Stromal cell of bone marrow (primary cell): ENCODE measurements around the gene OPN1SW.

ENCODE experiments used
- DNase-seq: peaks from one replicate; pipeline ENCODE4 v3.0.0-alpha.2; 2012; ENCODE audit warnings: low read depth

OPN1SW gene

DNA sequence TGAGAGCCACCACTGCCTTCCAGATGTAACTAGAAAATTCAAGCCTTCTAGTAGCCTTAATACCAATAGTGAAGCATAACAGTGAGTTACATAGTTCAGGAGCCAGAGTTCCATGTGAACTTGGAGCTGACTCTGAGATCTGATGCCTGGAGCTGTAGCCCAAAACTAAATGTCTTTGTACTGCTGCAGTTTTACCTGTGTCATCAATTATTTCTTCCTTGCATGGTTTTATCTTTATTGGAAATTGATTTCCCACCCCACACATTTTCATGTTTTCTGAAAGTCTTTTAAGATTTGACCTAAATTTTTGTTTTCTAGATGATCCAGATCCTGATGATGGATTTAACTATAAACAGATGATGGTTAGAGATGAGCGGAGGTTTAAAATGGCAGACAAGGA is 17.0 kb downstream of the OPN1SW start:
- DNase-seq = no peak

DNA sequence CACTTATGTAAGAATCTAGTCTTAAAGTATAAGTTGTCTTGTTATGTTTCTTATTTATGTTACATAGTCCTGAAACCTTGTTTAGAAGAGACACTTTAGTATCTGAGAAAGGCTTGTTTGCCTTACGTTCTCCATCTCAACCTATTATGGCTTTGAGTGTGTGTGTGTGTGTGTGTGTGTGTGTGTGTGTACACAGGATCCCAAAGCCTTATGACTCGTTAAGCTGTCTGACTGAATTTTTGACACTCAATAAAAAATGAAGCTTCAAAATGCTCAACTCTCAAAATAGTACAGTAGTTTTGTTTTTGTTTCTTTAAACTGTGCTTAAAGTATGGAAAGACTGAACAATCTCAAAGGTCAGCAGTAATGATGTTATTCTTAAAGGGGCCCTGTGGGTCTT is 18.4 kb downstream of the OPN1SW start:
- no peak for DNase-seq

DNA sequence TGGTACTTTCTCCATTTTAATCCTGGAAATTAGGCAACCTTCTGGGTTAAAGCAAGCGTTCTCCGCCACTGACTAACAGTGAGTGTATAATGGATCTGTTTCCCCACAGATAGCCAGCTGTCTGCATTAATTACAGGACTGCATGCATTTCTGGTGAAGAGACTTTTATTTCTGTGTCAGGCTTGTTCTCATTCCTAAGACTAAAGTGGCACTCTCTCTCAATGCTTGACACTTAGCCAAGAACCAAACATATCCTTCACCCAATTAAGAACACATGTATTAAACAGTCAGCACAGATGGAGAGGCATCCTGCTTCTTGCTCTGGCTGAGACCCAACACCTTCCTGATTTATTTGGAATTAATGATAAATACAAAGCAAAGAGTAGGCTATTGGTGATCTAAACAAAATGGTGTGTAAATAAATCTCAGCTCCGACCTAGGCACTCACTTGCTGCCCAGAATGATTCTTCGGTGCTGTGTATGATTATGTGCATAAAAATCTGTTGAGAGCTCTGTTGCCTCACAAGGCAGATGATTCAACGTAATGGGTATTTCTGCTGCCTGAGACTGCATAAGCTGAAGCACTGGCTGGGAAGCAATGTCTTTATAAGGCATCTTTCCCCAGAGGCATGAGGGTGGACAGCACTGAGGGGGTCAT is 19.6 kb downstream of the OPN1SW start:
- peak; percentile 86 for DNase-seq

DNA sequence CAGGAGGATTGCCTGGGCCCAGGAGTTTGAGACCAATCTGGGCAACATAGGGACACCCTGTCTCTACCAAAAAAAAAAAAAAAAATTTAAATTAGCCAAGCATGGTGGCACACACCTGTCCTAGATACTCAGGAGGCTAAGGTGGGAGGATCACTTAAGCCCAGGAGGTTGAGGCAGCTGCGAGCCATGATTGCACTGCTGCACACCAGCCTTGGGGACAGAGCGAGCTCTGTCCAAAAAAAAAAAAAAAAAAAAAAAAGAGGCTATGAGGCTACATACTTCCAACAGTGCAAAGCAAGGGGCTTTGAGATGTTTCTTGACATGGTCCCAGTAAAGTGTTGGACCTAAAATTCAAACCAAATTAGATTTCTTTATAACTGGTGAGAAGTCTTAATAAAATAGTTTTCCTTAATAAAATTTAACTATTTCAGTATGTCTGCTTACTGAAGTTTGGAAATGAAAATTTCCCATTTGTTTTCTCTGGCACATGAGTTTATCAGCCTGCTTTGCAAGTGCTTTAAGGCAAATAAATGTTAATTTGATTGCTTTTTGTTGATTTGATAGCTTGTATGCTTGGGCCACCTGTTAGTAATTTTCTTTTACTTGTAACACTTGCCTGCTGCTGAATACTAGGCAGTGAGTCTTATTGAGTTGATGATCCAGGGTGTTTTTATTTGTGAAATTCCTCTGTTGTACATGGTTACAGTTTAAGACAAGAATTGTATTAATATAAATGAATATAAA is 20.3 kb downstream of the OPN1SW start:
- DNase-seq = no peak

DNA sequence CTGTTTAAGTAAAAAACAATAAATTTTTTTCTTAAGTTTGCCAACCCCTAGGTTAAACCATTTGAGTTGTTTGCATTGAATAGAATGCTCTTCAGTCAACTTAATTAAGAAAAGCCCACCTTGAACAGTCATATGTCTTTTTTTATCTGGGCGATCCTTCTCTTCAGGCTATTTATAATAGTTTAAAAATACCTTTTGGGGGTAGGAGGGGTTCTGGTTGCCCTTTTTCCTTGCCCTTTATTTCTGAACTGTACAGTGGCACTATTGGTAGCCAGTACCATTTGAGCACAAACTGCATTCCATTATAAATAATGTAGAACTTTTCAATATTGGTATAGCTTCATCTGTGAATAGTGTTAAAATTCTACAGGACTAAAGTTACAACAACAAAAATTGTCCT is 23.3 kb downstream of the OPN1SW start:
- DNase-seq = no peak

DNA sequence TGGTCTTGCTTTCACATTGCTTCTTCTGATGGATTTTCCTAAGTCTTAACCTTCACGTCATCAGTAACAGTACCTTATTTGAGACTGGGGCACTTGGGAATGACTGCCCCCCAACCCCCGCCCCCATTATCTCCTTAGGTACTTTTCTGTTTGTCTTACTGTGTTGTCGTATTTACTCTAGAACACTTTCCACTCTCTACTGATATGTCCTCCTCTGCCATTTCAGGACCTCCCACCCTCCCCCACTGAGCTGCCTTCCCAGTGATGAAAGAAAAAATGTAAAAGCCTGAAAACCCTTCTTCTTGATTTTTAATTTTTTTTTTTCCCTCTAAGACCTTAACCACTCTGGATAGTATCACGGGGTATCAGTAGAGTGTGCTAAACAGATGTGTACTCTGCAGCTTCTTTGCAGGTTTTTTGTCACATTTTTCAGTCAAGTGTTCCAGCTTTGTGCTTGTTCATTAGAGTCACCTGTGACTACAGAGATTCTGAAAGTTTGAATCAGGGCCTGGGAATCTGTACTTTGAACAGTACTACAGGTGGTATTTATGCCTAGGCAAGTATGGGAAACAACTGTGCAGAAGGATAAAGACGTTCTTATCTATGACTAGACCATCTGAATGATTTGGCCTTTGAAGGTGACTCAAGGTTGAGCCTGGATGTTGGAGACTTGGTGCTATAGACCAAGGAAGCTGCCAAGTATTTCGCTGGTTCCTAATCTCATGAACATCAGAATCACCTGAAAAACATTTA is 28.1 kb downstream of the OPN1SW start:
- no peak for DNase-seq

DNA sequence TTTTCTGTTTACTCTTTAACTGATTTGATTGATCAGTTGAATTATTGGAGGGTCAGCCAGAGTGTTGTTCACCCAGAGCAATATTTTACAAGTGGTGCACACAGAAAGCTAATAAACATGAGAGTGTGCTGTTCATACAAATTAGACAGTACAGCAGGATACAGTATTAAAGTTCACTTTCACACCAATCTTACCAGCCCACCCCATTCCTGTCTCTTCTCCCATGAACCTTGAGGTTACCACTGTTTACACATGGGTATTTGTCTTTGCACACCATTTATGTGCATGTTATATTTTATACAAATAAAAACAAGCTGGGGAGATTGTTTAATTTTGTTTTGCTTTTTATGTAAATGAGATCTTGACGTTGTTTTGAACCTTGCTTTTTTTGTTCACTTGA is 29.9 kb downstream of the OPN1SW start:
- DNase-seq = no peak

DNA sequence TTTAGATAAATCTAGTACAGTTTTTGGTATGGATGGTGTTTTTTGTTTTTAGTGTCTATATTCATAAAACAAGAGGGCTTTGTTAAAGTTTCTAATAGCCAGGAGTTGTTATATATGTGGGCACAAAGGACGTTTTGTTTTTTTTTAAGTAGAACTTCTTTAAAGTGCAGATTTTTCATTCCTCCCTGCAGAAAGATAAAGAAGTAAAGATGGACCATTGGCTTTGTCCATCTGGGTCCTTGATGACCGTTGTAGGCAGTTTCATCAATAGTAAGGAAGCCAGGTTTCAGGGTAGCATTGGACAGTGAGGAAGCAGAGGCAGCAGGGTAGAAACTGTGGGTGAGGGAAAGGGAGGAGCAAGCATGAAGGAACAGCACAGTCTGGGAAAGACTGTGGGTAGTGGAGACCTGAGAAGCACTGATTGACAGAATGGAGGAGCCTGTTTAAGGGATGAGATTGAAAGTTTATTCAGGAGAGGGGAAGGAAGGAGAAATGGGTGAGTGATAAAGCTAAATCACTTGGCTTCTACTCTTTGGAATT is 31.2 kb downstream of the OPN1SW start:
- DNase-seq = no peak

DNA sequence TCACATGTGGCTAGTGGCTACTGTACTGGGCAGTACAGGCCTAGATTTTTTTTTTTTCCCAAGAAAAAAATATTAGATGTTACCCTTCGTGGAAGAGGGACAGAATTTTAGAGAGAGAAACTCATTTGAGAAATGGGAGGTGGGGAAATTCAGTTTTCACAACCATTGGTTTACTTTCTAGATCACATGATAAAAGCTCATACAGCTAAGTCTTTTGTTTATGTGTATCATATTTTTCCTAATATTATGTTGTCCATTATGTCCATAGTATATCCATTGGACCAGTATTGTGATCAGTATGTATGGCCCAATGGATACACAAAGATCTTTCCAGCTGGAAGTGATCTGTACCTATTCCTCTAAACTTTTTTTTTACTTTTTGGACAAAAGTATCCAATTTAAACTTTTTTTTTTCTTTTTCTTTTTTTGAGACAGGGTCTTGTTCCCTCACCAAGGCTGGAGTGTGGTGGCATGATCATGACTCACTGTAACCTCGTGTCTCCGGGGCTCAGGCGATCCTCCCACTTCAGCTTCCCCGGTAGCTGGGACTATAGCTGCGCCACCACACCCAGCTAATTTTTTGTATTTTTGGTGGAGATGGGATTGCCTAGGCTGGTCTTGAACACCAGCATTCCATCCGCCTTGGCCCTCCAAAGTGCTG is 32.4 kb downstream of the OPN1SW start:
- no peak for DNase-seq

DNA sequence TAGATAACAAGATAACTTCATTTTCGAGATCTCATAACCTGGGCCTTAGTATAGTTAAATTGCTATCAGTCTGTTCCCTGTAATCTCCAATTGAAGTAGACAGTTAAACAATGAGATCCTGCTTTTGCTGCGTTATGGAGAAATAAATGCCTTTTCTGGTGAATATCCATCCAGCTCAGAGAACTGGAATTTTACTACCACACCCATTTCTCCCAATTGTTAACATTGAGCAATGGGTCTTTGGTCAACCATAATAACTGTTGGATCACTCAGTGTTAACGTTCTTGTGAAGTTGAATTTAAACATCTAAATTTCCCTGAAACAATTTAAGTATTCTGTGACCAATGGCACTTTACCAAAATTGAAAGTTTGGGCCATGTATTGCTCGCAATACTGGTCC is 33.4 kb downstream of the OPN1SW start:
- peak; percentile 68 for DNase-seq

DNA sequence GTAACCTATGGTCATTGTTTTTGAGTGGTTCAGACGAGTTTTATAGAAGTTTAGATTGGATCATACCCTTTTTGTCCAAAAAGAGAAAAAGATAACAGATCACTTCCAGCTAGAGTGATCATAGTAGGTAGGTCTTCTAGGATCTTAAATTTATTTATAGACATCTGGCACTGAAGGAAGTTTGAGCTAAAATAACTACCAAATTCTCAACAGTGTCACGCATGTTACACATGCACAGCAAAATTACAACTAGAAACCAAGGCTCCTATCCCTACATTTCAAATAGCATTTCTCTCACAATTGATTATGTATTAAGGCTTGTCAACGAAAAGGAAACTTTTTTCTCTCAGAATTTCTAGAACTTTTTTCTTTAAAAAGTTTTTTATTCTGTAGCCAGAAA is 34.1 kb downstream of the OPN1SW start:
- DNase-seq = no peak

DNA sequence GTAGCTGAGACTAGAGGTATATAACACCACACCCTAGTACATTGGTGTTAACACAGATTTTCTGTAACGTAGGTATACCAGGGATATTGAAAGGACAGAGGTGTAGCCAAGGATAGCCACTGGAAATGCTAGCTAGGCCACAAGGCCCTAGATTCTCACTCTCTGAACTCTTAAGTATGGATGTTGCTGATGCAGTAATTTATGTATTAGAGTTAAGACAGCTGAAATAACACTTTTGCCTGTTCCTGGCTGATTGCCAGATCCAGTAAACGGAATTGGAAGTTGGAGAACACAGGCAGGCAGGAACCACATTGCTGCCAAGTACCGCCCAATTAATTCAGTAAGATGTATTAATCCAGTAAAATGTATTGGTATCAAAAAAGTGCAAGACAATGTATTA is 34.6 kb downstream of the OPN1SW start:
- no peak for DNase-seq

DNA sequence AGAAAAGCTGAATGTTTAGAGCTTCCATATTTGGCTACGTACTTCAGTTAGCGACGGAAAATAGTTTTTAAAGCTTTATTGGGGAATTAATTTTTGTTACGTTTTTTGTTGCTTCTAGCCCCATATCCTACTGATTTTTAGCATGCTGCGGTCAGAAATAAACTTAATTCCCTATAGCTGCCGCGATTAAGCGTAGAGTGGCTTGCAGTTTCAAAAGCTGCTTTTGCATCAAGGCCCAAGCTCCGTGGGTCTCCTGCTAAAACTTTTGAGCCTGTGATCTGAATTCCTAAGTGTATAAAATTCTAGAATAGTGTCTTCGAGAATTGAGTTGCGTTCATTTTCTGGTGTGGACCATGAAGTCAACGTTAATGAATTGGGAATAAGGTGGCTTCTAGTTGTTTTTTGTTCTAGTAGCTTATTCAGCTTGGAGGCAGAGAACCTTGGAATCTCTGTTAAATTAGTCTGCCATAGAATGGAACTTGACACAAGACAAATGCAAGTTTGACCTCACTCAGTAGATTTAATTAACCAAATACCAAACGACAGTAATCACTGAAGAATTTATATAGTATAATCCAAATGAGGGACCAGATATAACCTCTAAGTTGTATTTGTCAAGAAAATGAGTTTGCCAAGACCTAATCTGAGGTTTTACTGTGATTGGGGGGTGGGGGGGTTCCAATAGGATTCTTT is 35.5 kb downstream of the OPN1SW start:
- no peak for DNase-seq

DNA sequence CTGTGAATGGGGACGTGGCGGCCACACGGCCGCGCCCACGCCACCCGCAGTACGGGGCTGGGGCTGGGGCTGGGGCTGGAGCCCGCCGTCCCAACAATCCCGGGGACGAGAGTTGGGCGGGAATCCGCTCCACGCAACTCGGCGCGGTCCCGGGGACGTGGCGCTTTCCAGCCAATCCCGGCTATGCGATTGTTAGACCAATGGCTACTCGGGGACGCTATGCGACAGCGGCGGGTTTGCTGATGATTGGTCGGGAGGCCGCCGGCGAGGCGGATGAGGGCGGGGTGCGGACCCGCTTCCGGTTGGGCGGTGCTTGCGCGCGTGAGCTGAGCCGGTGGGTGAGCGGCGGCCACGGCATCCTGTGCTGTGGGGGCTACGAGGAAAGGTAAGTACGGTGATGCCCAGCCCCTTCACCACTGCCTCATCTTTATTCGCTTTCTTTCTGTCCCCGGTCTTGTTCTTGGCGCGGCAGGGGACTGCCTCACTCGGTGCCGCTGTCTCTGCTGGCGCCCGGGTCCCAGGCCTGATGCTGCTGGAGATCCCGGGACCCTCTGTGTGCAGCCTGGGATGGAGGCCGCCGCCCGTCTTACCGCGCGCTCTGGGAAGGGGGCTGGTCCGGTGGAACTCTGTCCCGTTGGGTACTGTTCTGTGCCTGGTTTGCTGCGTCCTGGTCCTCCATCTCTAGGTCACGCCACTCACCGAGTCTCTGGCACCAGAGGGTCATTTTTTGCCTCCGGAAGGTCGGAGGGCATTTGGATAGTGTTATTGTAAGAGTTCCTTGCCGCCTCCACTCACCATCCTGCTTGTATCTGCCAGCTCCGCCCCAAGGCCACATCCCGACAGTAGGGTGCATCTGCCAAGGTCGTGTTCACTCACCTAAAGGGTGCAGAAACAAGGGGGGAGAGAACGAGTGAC is 36.3 kb downstream of the OPN1SW start, which contains the start of gene CALU:
CALU (plus strand) TSS at position 312 of the 915 bp plus-strand sequence. CDS start 9,225 bp downstream, outside the sequence.
- peak; percentile 96 for DNase-seq

DNA sequence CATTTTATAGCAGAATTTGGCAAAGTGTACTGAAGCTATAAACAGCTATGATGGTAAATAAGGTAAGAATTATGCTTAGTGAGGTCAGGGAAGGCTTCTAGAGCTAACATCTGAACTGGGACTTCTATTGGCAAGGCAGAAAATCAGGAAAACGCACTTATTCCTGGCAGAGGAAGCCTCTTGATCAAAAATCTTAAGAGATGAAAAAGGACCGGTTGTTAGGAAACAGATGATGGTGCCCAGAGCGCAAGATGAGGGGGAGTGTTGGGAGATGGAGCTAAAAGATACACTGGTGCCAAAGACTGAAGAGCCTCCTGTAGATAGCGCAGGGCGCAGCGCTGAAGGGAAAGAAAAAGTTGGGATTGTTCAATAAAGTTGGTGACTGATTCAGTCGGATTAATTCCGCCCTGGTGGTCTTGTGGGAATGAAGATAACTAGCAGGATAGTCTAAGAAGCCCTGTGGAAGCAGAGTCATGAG is 37.0 kb downstream of the OPN1SW start:
- DNase-seq = peak; percentile 36

DNA sequence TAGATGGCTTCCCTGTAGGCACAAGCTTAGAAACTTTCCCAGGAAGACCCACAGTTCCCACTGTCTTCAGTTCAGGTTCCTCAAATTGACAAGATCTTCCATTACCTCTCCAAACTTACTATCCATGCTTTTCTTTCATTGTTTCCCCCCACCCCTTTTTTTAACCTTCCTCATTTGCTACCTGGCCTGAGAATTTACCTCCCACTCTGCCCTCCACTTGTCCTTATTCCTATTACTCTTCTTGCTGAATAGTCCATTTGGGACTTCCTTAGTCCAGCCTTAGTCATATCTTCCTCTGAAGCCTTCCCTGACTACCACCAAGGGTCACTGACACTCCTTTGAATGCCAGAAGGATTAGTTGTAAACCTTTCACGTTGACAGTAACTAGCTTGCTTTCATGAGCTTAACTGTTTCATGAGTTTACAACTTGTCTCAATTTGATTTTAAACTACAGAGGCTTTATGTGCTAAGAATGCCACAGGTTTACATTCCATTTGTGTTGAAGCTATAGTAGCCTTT is 37.7 kb downstream of the OPN1SW start:
- peak; percentile 63 for DNase-seq

DNA sequence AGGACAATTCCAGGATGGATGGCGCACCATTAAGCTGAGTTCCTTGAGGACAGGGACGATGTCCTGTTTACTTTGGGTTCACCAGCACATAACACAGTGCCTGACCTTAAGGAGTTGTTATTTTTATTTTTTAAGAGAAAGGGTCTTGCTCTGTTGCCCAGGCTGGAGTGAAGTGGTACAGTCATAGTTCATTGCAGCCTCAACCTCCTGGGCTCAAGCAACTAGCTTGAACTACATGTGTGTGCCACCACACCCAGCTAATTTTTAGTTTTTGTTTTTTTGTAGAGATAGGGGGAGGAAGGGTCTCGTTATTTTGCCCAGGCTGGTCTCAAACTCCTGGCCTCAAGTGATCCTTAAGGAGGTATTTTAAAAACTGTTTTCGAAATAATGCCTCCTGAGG is 38.2 kb downstream of the OPN1SW start:
- DNase-seq = no peak

DNA sequence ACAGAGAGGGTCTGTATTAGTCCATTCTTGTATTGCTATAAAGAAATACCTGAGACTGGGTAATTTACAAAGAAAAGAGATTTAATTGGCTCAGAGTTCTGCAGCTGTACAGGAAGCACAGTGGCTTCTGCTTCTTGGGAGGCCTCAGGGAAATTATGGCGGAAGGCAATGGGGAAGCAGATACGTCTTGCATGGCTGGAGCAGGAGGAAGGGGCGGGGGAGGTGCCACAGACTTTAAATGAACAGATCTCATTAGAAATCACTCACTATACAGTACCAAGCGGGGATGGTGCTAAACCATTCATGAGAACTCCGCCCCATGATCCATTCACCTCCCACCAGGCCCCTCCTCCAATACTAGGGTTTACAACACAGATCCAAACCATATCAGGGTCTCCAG is 40.2 kb downstream of the OPN1SW start:
- no peak for DNase-seq

DNA sequence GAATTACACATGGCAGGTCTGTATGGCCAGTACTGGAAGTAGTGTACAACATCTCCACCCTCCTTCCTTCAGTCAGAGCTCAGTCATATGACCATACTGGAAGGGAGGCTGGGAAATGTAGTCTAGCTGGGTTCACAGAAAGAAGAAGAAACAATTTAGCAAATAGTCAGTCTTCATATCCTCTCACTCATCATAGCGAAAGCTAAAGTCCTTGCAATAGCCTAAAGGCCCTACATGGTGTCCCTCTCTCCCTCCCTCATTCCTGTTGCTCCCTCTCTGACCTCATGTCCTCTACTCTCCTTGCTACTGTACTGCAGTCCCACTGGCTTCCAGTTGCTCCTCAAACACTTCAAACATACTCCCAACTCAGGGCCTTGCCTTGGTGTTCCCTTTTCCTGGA is 40.7 kb downstream of the OPN1SW start:
- no peak for DNase-seq

DNA sequence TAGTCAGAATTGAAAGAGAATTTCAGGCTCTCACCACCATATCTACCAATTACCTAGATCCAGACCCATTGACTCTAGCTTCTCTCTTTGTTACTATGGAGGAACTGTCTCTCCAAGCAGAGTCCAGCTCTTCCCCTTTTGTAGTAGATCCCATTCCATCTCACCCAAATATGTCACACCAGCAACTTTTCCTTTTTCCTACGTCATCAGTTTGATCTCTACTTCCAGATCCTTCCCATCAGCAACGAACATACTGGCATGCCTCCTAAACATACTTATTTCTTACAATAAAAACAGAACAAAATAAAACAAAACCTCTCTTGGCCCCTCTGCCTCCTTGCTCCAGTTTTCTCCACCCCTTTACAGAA is 42.3 kb downstream of the OPN1SW start:
- no peak for DNase-seq
